ENCODE results near the gene PARP4.
"Not testable (repeated sequence)": the region's sequence is repeated elsewhere in the genome, so short reads cannot be mapped to it uniquely, and the experiment has no call there.

Gene PARP4

DNA sequence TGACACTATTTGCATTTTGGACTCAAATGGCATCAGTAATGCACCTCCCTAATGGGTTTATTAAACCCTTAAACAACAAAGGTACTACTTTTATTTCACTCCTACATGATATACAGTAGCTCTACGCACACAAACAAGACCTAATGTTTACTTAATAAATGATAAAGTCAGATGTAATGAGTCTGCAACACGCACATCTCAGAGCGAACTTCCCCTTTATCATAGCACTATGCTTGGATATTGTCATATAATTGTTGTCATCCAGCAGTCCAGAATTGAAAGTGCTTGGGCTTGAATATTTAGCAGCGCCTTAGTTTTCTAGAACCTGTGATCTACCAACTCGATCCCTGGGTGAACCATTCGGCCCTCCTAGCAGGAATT, 772 bp downstream of the PARP4 start:
- no peak for TF ChIP-seq CTCF (IDR thresholded peaks at IDR 0.05; ENCODE audit: insufficient read depth, low read depth, low read length, missing control alignments)
- DNase-seq (ENCODE audit: low read depth): no peak
- H3K4me3 ChIP-seq (ENCODE audit: low read depth, low read length): peak overlapping the region; percentile 89

- DNase-seq (ENCODE audit: low read depth): peak; percentile 81
- TF ChIP-seq CTCF (IDR thresholded peaks at IDR 0.05; ENCODE audit: insufficient read depth, low read depth, low read length, missing control alignments): no peak
- peak overlapping the region; percentile 89 for H3K4me3 ChIP-seq (ENCODE audit: low read depth, low read length)
Observed at GRCh38 chr13:24511019-24511815, 1.4 kb downstream of the PARP4 start.

- no peak overlapping the region for H3K4me3 ChIP-seq (ENCODE audit: low read depth, low read length)
- TF ChIP-seq CTCF (IDR thresholded peaks at IDR 0.05; ENCODE audit: insufficient read depth, low read depth, low read length, missing control alignments): no peak
- DNase-seq (ENCODE audit: low read depth): no peak
Observed at GRCh38 chr13:24506698-24507335, 5.8 kb downstream of the PARP4 start.

GRCh38 chr13:24506283-24506682, 6.3 kb downstream of the PARP4 start:
- H3K4me3 ChIP-seq (ENCODE audit: low read depth, low read length); DNase-seq (ENCODE audit: low read depth): not testable (repeated sequence)

DNA sequence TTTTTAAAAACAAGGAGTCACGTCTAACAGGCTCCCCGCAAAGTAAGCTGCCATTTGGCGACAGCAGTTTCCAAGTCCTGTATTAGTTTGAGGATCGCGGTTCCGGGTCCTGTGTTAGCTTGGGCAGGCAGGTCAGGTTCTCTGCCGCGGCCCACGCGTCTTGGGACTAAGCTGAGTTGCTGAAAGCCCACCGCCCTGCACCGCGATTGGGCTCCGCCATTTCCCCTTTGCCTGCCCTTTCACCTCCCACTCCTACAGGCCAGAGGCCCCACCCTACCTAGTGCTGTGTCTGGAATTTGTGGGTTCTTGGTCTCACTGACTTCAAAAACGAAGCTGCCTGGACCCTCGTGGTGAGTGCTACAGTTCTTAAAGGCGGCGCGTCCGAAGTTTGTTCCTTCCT, 6.8 kb downstream of the PARP4 start:
- no peak for DNase-seq (ENCODE audit: low read depth)
- no peak overlapping the region for H3K4me3 ChIP-seq (ENCODE audit: low read depth, low read length)
- TF ChIP-seq CTCF (IDR thresholded peaks at IDR 0.05; ENCODE audit: insufficient read depth, low read depth, low read length, missing control alignments): no peak

DNA sequence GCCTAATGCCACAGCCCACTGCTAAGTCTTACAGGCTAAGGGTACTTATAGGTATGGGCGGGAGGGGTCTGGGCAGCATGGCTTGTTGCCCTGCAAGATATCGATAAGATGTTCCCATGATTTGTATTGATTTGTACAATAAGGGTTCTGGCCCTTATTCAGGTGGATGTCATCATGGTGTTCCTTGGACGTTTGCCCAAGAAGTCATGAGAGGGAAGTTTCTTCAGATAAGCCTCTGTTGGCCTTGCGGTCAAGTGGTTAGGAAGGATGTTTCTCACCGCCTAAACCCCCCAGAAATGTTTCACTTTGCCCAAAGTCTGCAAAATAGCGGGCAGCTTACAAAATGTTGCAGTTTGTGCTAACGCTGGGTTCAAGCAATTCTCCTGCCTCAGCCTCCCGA, 7.3 kb downstream of the PARP4 start:
- DNase-seq (ENCODE audit: low read depth): no peak
- H3K4me3 ChIP-seq (ENCODE audit: low read depth, low read length): no peak overlapping the region
- TF ChIP-seq CTCF (IDR thresholded peaks at IDR 0.05; ENCODE audit: insufficient read depth, low read depth, low read length, missing control alignments): no peak

DNA sequence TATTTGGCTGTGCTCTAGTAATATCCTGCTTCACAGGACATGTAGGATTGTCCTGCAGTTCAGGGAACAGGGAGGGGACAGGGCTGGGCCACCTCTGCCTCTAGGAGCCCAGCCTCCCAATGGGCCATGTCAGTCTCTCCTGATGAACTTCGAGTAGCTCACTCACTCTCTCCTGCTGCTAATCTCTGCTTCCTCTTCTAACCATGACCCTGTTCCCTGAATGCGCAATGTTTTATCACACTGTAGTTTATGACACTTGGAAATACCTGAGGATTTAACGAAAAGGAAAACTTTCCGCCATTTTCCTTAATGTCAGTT, 9.2 kb downstream of the PARP4 start:
- no peak for TF ChIP-seq CTCF (IDR thresholded peaks at IDR 0.05; ENCODE audit: insufficient read depth, low read depth, low read length, missing control alignments)
- H3K4me3 ChIP-seq (ENCODE audit: low read depth, low read length): no peak overlapping the region
- no peak for DNase-seq (ENCODE audit: low read depth)
